HCT116 (cell line): ENCODE results near the gene MCF2L2. TPM values are rescaled to one million over a fixed set of nuclear protein-coding genes. Genes with fewer than 3 reads are reported as not detected.
A peak's percentile ranks its signal among the peaks of the same experiment; 100 is the strongest.

Source experiments
- ATAC-seq: fragments of 200-7000 bp; cut with Tn5 transposase; 2 replicates; pipeline ENCODE4 v1.9.1; 2020; ENCODE audit warnings: mild to moderate bottlenecking, moderate library complexity
- BruUV-seq: library from RNA; stranded (reverse); fragments of 400-500 nt; replicated peaks from 2 replicates; lab custom pipeline; 2021; lab: Mats Ljungman, UMichigan
- CTCF ChIA-PET: fragments of 300-600 bp; sonication (Branson Sonifier 250); formaldehyde crosslinking; loops from one replicate; lab custom pipeline; 2021; ENCODE audit warnings: antibody characterized with exemption; lab: Charles Lee
- POLR2A ChIA-PET: fragments of 300-600, 350-600 bp; sonication (Branson Sonifier 250); formaldehyde crosslinking; loops from one replicate; lab custom pipeline; 2021; ENCODE audit warnings: antibody characterized with exemption; lab: Charles Lee
- RAD21 ChIA-PET, 2 experiments: fragments of 300-600 bp; sonication (Branson Sonifier 250); formaldehyde crosslinking; loops; one replicate each; lab custom pipeline; 2023; ENCODE audit warnings: low total read pairs in 2 of 2; ENCODE audit not compliant: uncharacterized antibody in 2 of 2, unreplicated experiment in 2 of 2, low non-redundant PET in 1 of 2; lab: Charles Lee
- DNase-seq: peaks from one replicate; pipeline ENCODE4 v3.0.0-alpha.2; 2010; ENCODE audit warnings: low read depth, low spot score
- H2AFZ ChIP-seq: fragments of 200-600 bp; shearing (Covaris generic), sonication (generic); 2 replicates; pipeline ENCODE4 v1.6.1; 2017; ENCODE audit warnings: low read depth, mixed run types, mixed read lengths, antibody characterized with exemption, low read length; ENCODE audit not compliant: poor library complexity, severe bottlenecking
- H3K27ac ChIP-seq: 2 replicates; pipeline ENCODE4 v1.5.1; 2012; ENCODE audit warnings: low read depth, low read length
- H3K27me3 ChIP-seq: fragments of 200-600 bp; sonication (generic); 2 replicates; pipeline ENCODE4 v1.6.1; 2016; ENCODE audit warnings: mixed run types, low read length, mixed read lengths; ENCODE audit not compliant: insufficient read depth
- H3K36me3 ChIP-seq, 2 experiments: fragments of 200-500 bp in 1 of 2; fragments of 200-600 bp in 1 of 2; sonication (Bioruptor generic) in 1 of 2; sonication (generic) in 1 of 2; 2 replicates each; pipeline versions ENCODE4 v1.5.1 to v1.6.1; 2014 to 2016; ENCODE audit warnings: low read length in 2 of 2, inconsistent platforms in 1 of 2, mixed read lengths in 1 of 2, mixed run types in 1 of 2; ENCODE audit not compliant: insufficient read depth in 2 of 2, control insufficient read depth in 1 of 2
- H3K4me1 ChIP-seq, 2 experiments: fragments of 200-600 bp in 1 of 2; sonication (generic) in 1 of 2; 2 replicates each; pipeline versions ENCODE4 v1.5.1 to v1.6.1; 2012 to 2017; ENCODE audit warnings: low read length in 2 of 2, inconsistent platforms in 1 of 2, mild to moderate bottlenecking in 1 of 2, mixed read lengths in 1 of 2, mixed run types in 1 of 2, moderate library complexity in 1 of 2; ENCODE audit not compliant: insufficient read depth in 2 of 2, control insufficient read depth in 1 of 2
- H3K4me2 ChIP-seq: fragments of 200-600 bp; sonication (generic); 2 replicates; pipeline ENCODE4 v1.6.1; 2017; ENCODE audit warnings: mixed run types, low read length, mixed read lengths
- H3K4me3 ChIP-seq, 2 experiments: fragments of 200-600 bp in 1 of 2; sonication (generic) in 1 of 2; replicated peaks in 1 of 2; 2 replicates each; pipeline ENCODE4 v1.5.1; 2011 to 2016; ENCODE audit warnings: low read length in 2 of 2, control low read depth in 1 of 2, low read depth in 1 of 2, mild to moderate bottlenecking in 1 of 2, mixed read lengths in 1 of 2, mixed run types in 1 of 2
- H3K79me2 ChIP-seq: fragments of 200-600 bp; sonication (generic); 2 replicates; pipeline ENCODE4 v1.6.1; 2017; ENCODE audit warnings: mild to moderate bottlenecking, mixed run types, low read length, moderate library complexity, mixed read lengths; ENCODE audit not compliant: insufficient read depth
- H3K9ac ChIP-seq: fragments of 200-600 bp; sonication (generic); 2 replicates; pipeline ENCODE4 v1.6.1; 2016; ENCODE audit warnings: low read length, mixed read lengths
- H3K9me2 ChIP-seq: fragments of 200-600 bp; sonication (generic), shearing (Covaris generic); 2 replicates; pipeline ENCODE4 v1.6.1; 2017; ENCODE audit warnings: mixed run types, mild to moderate bottlenecking, moderate library complexity; ENCODE audit not compliant: insufficient read depth
- H3K9me3 ChIP-seq, 2 experiments: fragments of 200-500 bp in 1 of 2; fragments of 200-600 bp in 1 of 2; sonication (Bioruptor generic) in 1 of 2; sonication (generic) in 1 of 2; 2 replicates each; pipeline ENCODE4 v1.6.1; 2014 to 2017; ENCODE audit warnings: low read length in 2 of 2, mixed read lengths in 2 of 2, inconsistent platforms in 1 of 2, low read depth in 1 of 2, mild to moderate bottlenecking in 1 of 2, mixed run types in 1 of 2, moderate library complexity in 1 of 2; ENCODE audit not compliant: control insufficient read depth in 1 of 2, insufficient read depth in 1 of 2
- H4K20me1 ChIP-seq: fragments of 200-600 bp; sonication (generic), shearing (Covaris generic); 2 replicates; pipeline ENCODE4 v1.6.1; 2017; ENCODE audit warnings: mixed run types, mild to moderate bottlenecking, moderate library complexity; ENCODE audit not compliant: insufficient read depth
- CBX3 ChIP-seq: IDR thresholded peaks from 2 replicates; pipeline ENCODE4 v1.6.1; 2012; ENCODE audit warnings: low read depth
- CEBPB ChIP-seq: IDR thresholded peaks from 2 replicates; pipeline ENCODE4 v1.6.1; 2012; ENCODE audit warnings: low read depth
- ELF1 ChIP-seq: IDR thresholded peaks from 2 replicates; pipeline ENCODE4 v1.6.1; 2012; ENCODE audit warnings: low read depth, borderline replicate concordance
- EZH2 ChIP-seq: fragments of 200-600 bp; sonication (generic); IDR thresholded peaks from 2 replicates; pipeline ENCODE4 v1.6.1; 2017; ENCODE audit warnings: antibody characterized with exemption, mixed run types
- FOSL1 ChIP-seq: IDR thresholded peaks from 2 replicates; pipeline ENCODE4 v1.6.1; 2012; ENCODE audit warnings: low read depth
- JUND ChIP-seq: IDR thresholded peaks from 2 replicates; pipeline ENCODE4 v1.6.1; 2012
- MAX ChIP-seq: IDR thresholded peaks from 2 replicates; pipeline ENCODE4 v1.6.1; 2012
- SP1 ChIP-seq: IDR thresholded peaks from 2 replicates; pipeline ENCODE4 v1.6.1; 2012; ENCODE audit warnings: low read depth
- SRF ChIP-seq: IDR thresholded peaks from 2 replicates; pipeline ENCODE4 v1.6.1; 2012; ENCODE audit warnings: low read depth
- TCF7L2 ChIP-seq: IDR thresholded peaks from 2 replicates; pipeline ENCODE4 v1.7.0; 2011; ENCODE audit warnings: borderline replicate concordance, inconsistent platforms; ENCODE audit not compliant: insufficient read depth, insufficient read length; ENCODE audit errors: extremely low read depth
- YY1 ChIP-seq: IDR thresholded peaks from 2 replicates; pipeline ENCODE4 v1.6.1; 2011; ENCODE audit warnings: low read length, low read depth, moderate library complexity, mild to moderate bottlenecking; ENCODE audit not compliant: insufficient replicate concordance; ENCODE audit errors: extremely low read depth
- ZNF274 ChIP-seq: fragments of 200-500 bp; sonication (Bioruptor generic); IDR thresholded peaks from 2 replicates; pipeline ENCODE4 v1.6.1; 2014; ENCODE audit warnings: mild to moderate bottlenecking, low read depth, low read length, inconsistent platforms
- intact Hi-C: fragments of 100-400 bp; cut with micrococcal nuclease; formaldehyde crosslinking; loops from 2 replicates; pipeline ENCODE4 v1.10.0; 2022
- total RNA-seq: library from RNA; stranded (reverse); gene quantifications from one replicate; pipeline ENCODE4 v1.2.1, GENCODE V29; 2021; ENCODE audit not compliant: unreplicated experiment

Gene MCF2L2
- total RNA-seq, 1 experiment from 2014 or later, result 1.5 TPM

GRCh38 chr3:183275418-183275817 lies 153.0 kb downstream of the MCF2L2 start:
- RAD21 ChIA-PET, result no interaction called here
- Histone ChIP-seq H3K27ac (no peak overlapping the region), H3K4me1 (peaks cover 5 to 37% of the 10 kb centered on the region in 2 experiments), H3K9me2 (no peaks in the 10 kb centered on the region), H3K4me3 (no peak overlapping the region), H3K27me3 (no peaks in the 10 kb centered on the region), H3K9ac (no peak overlapping the region), H3K9me3 (no peaks in the 10 kb centered on the region), H3K36me3 (0 out of 4 replicates have a peak, but pooled peaks cover 0 to 5% of the 10 kb centered on the region in 2 experiments)
- DNase-seq (no peak), ATAC-seq (peak; percentile 62)
- intact Hi-C loops, result no loop called here
- CTCF ChIA-PET, result interaction anchor here (0.6 kb wide), 1 partner anchor 174 kb away, joined by 3 read pairs; no protein-coding TSS in a partner anchor
- TF ChIP-seq SRF (no peak), CBX3 (0 out of 2 replicates have a peak, but pooled peaks have one; percentile 14), SP1 (0 out of 2 replicates have a peak, but pooled peaks have one; percentile 18), EZH2 (no peak), ZNF274 (no peak), YY1 (no peak), MAX (no peak)
- TF ChIP-seq, all 23 proteins: peak for 2
- Histone ChIP-seq H3K4me2 (peak overlapping the region; percentile 67), H4K20me1 (no peaks in the 10 kb centered on the region), H2AFZ (no peak overlapping the region), H3K79me2 (peaks cover 15% of the 10 kb centered on the region)
- POLR2A ChIA-PET, result interaction anchor here (1.2 kb wide), 1 partner anchor 10 kb away, joined by 8 read pairs; no protein-coding TSS in a partner anchor
- BruUV-seq, result no TSS peak

GRCh38 chr3:183274609-183275008 lies 153.8 kb downstream of the MCF2L2 start:
- CTCF ChIA-PET, result no interaction called here
- H3K4me3 ChIP-seq, result peak overlapping the region in 1 of 2 experiments; percentile 28; a peak in 2 of 4 replicates
- peaks cover 23% of the 10 kb centered on the region for H3K79me2 ChIP-seq

More at GRCh38 chr3:183274609-183275008, 153.8 kb downstream of the MCF2L2 start:
- peak; percentile 67 for ATAC-seq
- Histone ChIP-seq H3K4me2 (peak overlapping the region; percentile 67), H3K4me1 (peaks cover 5 to 37% of the 10 kb centered on the region in 2 experiments), H3K9me3 (no peaks in the 10 kb centered on the region), H3K27ac (peak overlapping the region; percentile 14; the same call in 1 of the 2 replicates), H3K36me3 (peaks cover 2 to 12% of the 10 kb centered on the region in 2 experiments; a peak in 2 of 4 replicates), H3K9me2 (no peaks in the 10 kb centered on the region), H3K27me3 (no peaks in the 10 kb centered on the region), H2AFZ (no peak overlapping the region), H3K9ac (no peak overlapping the region; the same call in 1 of the 2 replicates), H4K20me1 (no peaks in the 10 kb centered on the region)
- no TSS peak for BruUV-seq
- ChIA-PET POLR2A (interaction anchor here (1.2 kb wide), 1 partner anchor 11 kb away, joined by 8 read pairs; no protein-coding TSS in a partner anchor), RAD21 (no interaction called here)
- DNase-seq, result no peak
- intact Hi-C loops, result no loop called here
- TF ChIP-seq FOSL1 (peak; percentile 85), ELF1 (peak; percentile 80), CEBPB (no peak), TCF7L2 (no peak), SP1 (peak; percentile 62), CBX3 (peak; percentile 49; the same call in 1 of the 2 replicates), JUND (peak; percentile 61)
